GM19372 (cell line): ENCODE results near the gene NR2E1.

Experiments used
- ATAC-seq: cut with Tn5 transposase; IDR thresholded peaks from one replicate; pipeline ENCODE4 v1.9.1; 2021; ENCODE audit warnings: mild to moderate bottlenecking, low read depth, moderate library complexity; ENCODE audit not compliant: unreplicated experiment

The NR2E1 gene

GRCh38 chr6:108152446-108152845 is 13.4 kb upstream of the NR2E1 start:
- no peak for ATAC-seq

GRCh38 chr6:108156180-108156937 is 9.5 kb upstream of the NR2E1 start:
- ATAC-seq = no peak

- ATAC-seq = no peak
Observed at GRCh38 chr6:108156938-108157233, 8.9 kb upstream of the NR2E1 start.

GRCh38 chr6:108157234-108157980 is 8.4 kb upstream of the NR2E1 start:
- ATAC-seq = no peak

- no peak for ATAC-seq
Observed at GRCh38 chr6:108157981-108158525, 7.8 kb upstream of the NR2E1 start.

GRCh38 chr6:108159981-108160380 is 5.8 kb upstream of the NR2E1 start:
- ATAC-seq = no peak

GRCh38 chr6:108161724-108162282 is 4.0 kb upstream of the NR2E1 start:
- ATAC-seq = no peak

- no peak for ATAC-seq
Observed at GRCh38 chr6:108163267-108163643, 2.6 kb upstream of the NR2E1 start.

GRCh38 chr6:108163644-108164542 is 1.9 kb upstream of the NR2E1 start:
- no peak for ATAC-seq

- no peak for ATAC-seq
Observed at GRCh38 chr6:108164543-108164814, 1.3 kb upstream of the NR2E1 start.

GRCh38 chr6:108164815-108165706 is 761 bp upstream of the NR2E1 start:
- ATAC-seq = no peak

- no peak for ATAC-seq
Observed at GRCh38 chr6:108166664-108167448, 1.0 kb downstream of the NR2E1 start.

- no peak for ATAC-seq
Observed at GRCh38 chr6:108167449-108168089, 1.7 kb downstream of the NR2E1 start.

- ATAC-seq = no peak
Observed at GRCh38 chr6:108168090-108168463, 2.3 kb downstream of the NR2E1 start.

GRCh38 chr6:108168501-108169463 is 3.0 kb downstream of the NR2E1 start:
- ATAC-seq = no peak

- no peak for ATAC-seq
Observed at GRCh38 chr6:108169464-108170331, 3.9 kb downstream of the NR2E1 start.
